PC-9 (cell line): ENCODE data around the gene SLC8A1.

ENCODE experiments used
- EZH2 ChIP-seq: fragments of 200-600 bp; sonication (generic); IDR thresholded peaks from 2 replicates; pipeline ENCODE4 v1.8.0; 2017; ENCODE audit warnings: antibody characterized with exemption, low read depth
- TF ChIP-seq, protein P1 (sequence below): fragments of 200-600 bp; sonication (generic); conservative IDR thresholded peaks from 2 replicates; pipeline ENCODE4 v1.6.1; 2017; ENCODE audit warnings: mixed run types, antibody characterized with exemption, mild to moderate bottlenecking, moderate library complexity

GRCh38 chr2:40386177-40386576 lies 65.7 kb downstream of the SLC8A1 start:
- TF ChIP-seq, protein P1, sequence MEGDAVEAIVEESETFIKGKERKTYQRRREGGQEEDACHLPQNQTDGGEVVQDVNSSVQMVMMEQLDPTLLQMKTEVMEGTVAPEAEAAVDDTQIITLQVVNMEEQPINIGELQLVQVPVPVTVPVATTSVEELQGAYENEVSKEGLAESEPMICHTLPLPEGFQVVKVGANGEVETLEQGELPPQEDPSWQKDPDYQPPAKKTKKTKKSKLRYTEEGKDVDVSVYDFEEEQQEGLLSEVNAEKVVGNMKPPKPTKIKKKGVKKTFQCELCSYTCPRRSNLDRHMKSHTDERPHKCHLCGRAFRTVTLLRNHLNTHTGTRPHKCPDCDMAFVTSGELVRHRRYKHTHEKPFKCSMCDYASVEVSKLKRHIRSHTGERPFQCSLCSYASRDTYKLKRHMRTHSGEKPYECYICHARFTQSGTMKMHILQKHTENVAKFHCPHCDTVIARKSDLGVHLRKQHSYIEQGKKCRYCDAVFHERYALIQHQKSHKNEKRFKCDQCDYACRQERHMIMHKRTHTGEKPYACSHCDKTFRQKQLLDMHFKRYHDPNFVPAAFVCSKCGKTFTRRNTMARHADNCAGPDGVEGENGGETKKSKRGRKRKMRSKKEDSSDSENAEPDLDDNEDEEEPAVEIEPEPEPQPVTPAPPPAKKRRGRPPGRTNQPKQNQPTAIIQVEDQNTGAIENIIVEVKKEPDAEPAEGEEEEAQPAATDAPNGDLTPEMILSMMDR: no peak
- no peak for TF ChIP-seq EZH2
